Loucy (cell line): ENCODE results near the gene LOXHD1.

Source experiments
- H2AFZ ChIP-seq: fragments of 200-600 bp; sonication (generic); 2 replicates; pipeline ENCODE4 v1.6.0; 2016; ENCODE audit warnings: antibody characterized with exemption, mild to moderate bottlenecking, low read length, moderate library complexity
- H3F3A ChIP-seq: fragments of 200-600 bp; 2 replicates; pipeline ENCODE4 v1.6.0; 2016; ENCODE audit warnings: antibody characterized with exemption, low read depth, mild to moderate bottlenecking
- H3K27me3 ChIP-seq: fragments of 200-600 bp; sonication (generic); 2 replicates; pipeline ENCODE4 v1.6.1; 2014; ENCODE audit warnings: low read length, mild to moderate bottlenecking; ENCODE audit not compliant: insufficient read depth, poor library complexity, severe bottlenecking
- H3K36me3 ChIP-seq: fragments of 200-600 bp; sonication (generic); 2 replicates; pipeline ENCODE4 v1.6.1; 2016; ENCODE audit warnings: low read length; ENCODE audit not compliant: insufficient read depth
- H3K4me1 ChIP-seq: fragments of 200-600 bp; sonication (generic); 2 replicates; pipeline ENCODE4 v1.5.1; 2014; ENCODE audit warnings: low read length, mild to moderate bottlenecking; ENCODE audit not compliant: insufficient read depth, poor library complexity, severe bottlenecking
- H3K4me2 ChIP-seq: fragments of 200-600 bp; sonication (generic); 2 replicates; pipeline ENCODE4 v1.6.0; 2014; ENCODE audit warnings: antibody characterized with exemption, low read length, low read depth, mild to moderate bottlenecking; ENCODE audit not compliant: poor library complexity, severe bottlenecking
- H3K4me3 ChIP-seq: fragments of 200-600 bp; sonication (generic); 2 replicates; pipeline ENCODE4 v1.5.1; 2014; ENCODE audit warnings: low read length, mild to moderate bottlenecking, mixed read lengths; ENCODE audit not compliant: poor library complexity, severe bottlenecking
- H3K79me2 ChIP-seq: fragments of 200-600 bp; sonication (generic); 2 replicates; pipeline ENCODE4 v1.6.1; 2014; ENCODE audit warnings: low read length; ENCODE audit not compliant: insufficient read depth
- H3K9ac ChIP-seq: fragments of 200-600 bp; sonication (generic); 2 replicates; pipeline ENCODE4 v1.6.0; 2014; ENCODE audit warnings: mild to moderate bottlenecking, low read depth, low read length, moderate library complexity; ENCODE audit not compliant: poor library complexity, severe bottlenecking
- H3K9me2 ChIP-seq: fragments of 200-600 bp; sonication (generic); replicated peaks from 2 replicates; pipeline ENCODE4 v1.6.1; 2016; ENCODE audit warnings: low read depth, low read length, mixed read lengths
- H3K9me3 ChIP-seq: fragments of 200-600 bp; sonication (generic); 2 replicates; pipeline ENCODE4 v1.6.1; 2014; ENCODE audit warnings: mild to moderate bottlenecking, antibody characterized with exemption, low read length, low read depth; ENCODE audit not compliant: insufficient read depth
- H4K20me1 ChIP-seq: fragments of 200-600 bp; sonication (generic); 2 replicates; pipeline ENCODE4 v1.6.0; 2014; ENCODE audit warnings: antibody characterized with exemption, low read length, mild to moderate bottlenecking; ENCODE audit not compliant: insufficient read depth, poor library complexity, severe bottlenecking
- CTCF ChIP-seq: fragments of 200-600 bp; sonication (generic); conservative IDR thresholded peaks from 2 replicates; pipeline ENCODE4 v1.5.1; 2014; ENCODE audit warnings: mild to moderate bottlenecking, antibody characterized with exemption, low read length
- EZH2phosphoT487 ChIP-seq: fragments of 200-600 bp; IDR thresholded peaks from 2 replicates; pipeline ENCODE4 v1.6.1; 2018; ENCODE audit warnings: antibody characterized with exemption, mild to moderate bottlenecking, moderate library complexity, borderline replicate concordance

Gene LOXHD1

DNA sequence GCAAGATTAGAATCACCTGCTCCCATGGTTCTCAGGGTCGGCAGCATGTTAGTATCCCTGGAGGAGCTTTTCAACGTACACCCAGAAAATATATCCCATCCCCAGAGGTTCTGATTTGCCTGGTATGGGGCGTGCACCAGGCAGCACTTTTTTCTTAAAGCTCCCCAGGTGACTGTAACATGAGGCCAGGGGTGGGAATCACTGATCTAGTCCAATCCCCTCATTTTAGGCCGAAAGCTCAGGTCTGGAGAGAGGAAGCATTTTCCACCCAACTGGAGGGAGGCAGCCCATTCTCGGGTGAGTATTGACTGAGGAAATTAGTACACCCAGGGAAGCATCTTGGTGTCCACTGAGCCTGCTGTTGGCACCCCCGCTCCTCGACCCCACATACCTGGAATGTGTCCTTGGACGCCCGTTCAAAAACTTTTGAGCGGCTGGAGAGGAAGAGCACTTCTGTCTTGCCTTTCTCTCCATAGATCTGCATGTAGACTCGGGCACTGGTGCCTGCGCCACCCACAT, 94.3 kb downstream of the LOXHD1 start:
- H3K4me3 ChIP-seq: no peak overlapping the region
- TF ChIP-seq EZH2phosphoT487: no peak
- TF ChIP-seq CTCF: no peak
- no peak overlapping the region for H3K9ac ChIP-seq

GRCh38 chr18:46560671-46561045, 96.4 kb downstream of the LOXHD1 start:
- Histone ChIP-seq H3K36me3 (no peaks in the 10 kb centered on the region), H3K9ac (no peak overlapping the region), H2AFZ (no peak overlapping the region), H3K27me3 (no peaks in the 10 kb centered on the region), H3K9me3 (no peaks in the 10 kb centered on the region), H4K20me1 (no peaks in the 10 kb centered on the region), H3F3A (no peaks in the 10 kb centered on the region), H3K4me1 (no peaks in the 10 kb centered on the region), H3K9me2 (no peaks in the 10 kb centered on the region), H3K4me3 (no peak overlapping the region), H3K79me2 (no peaks in the 10 kb centered on the region), H3K4me2 (no peak overlapping the region)
- TF ChIP-seq CTCF (no peak), EZH2phosphoT487 (no peak)

More for the DNA sequence above, 94.3 kb downstream of the LOXHD1 start:
- Histone ChIP-seq H3K9me2 (no peaks in the 10 kb centered on the region), H3F3A (no peaks in the 10 kb centered on the region), H3K36me3 (no peaks in the 10 kb centered on the region), H3K9me3 (no peaks in the 10 kb centered on the region), H2AFZ (no peak overlapping the region), H3K79me2 (no peaks in the 10 kb centered on the region), H3K4me2 (no peak overlapping the region), H3K27me3 (no peaks in the 10 kb centered on the region), H4K20me1 (no peaks in the 10 kb centered on the region), H3K4me1 (no peaks in the 10 kb centered on the region)

DNA sequence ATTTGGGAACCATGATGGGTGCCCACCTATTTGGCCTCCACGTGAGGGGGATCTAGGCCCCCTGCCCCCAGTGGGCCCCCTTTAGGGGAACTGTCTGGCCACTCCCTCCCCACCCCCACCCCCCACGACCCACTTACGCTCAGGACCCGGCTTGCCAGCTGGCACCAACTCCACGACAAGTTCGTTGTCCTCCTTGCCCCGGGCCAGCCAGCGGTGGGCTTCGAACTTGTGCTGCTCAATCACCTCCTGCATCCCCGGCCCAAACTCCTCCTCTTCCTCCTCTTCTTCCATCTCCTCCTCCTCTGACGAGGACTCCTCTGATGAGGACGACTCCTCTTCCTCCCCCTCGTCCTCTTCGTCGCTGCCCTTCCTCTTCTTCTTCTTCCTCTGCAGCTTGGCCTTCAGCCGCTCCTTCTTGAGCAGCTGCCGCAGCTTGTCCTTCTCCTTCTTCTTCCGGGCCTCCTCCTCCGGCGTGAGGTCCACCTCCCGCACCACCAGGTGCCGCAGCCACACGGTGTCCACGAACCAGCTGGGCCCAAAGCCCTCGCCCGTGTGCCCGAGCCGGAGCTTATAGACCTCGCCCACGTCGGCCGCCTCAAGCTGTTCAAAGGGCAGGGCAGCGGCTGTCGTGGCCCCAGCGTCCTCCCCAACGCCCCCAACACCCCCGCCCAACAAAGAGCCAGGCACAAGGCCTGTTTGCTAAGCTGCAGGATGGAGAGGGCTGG, 96.9 kb downstream of the LOXHD1 start:
- no peak overlapping the region for H3K9ac ChIP-seq
- no peak for TF ChIP-seq CTCF
- TF ChIP-seq EZH2phosphoT487: no peak
- H3K9me3 ChIP-seq: no peaks in the 10 kb centered on the region
- no peaks in the 10 kb centered on the region for H4K20me1 ChIP-seq
- no peak overlapping the region for H2AFZ ChIP-seq
- H3K9me2 ChIP-seq: no peaks in the 10 kb centered on the region
- H3K36me3 ChIP-seq: no peaks in the 10 kb centered on the region
- H3K4me3 ChIP-seq: no peak overlapping the region
- no peaks in the 10 kb centered on the region for H3K27me3 ChIP-seq
- no peak overlapping the region for H3K4me2 ChIP-seq
- no peaks in the 10 kb centered on the region for H3K79me2 ChIP-seq
- no peaks in the 10 kb centered on the region for H3F3A ChIP-seq
- H3K4me1 ChIP-seq: no peaks in the 10 kb centered on the region
